ENCODE data around the gene SEMA4G.

Gene SEMA4G

GRCh38 chr10:101014230-101014884 is 45.1 kb downstream of the SEMA4G start (continued):
- TF ChIP-seq HOXC10 (CRISPR knock-in tag; IDR thresholded peaks at IDR 0.05), result no peak
- TF ChIP-seq, protein P1, sequence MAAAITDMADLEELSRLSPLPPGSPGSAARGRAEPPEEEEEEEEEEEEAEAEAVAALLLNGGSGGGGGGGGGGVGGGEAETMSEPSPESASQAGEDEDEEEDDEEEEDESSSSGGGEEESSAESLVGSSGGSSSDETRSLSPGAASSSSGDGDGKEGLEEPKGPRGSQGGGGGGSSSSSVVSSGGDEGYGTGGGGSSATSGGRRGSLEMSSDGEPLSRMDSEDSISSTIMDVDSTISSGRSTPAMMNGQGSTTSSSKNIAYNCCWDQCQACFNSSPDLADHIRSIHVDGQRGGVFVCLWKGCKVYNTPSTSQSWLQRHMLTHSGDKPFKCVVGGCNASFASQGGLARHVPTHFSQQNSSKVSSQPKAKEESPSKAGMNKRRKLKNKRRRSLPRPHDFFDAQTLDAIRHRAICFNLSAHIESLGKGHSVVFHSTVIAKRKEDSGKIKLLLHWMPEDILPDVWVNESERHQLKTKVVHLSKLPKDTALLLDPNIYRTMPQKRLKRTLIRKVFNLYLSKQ (tag by site-specific recombination; IDR thresholded peaks at IDR 0.05; ENCODE audit: borderline replicate concordance), result no peak
- TF ChIP-seq, protein P2, sequence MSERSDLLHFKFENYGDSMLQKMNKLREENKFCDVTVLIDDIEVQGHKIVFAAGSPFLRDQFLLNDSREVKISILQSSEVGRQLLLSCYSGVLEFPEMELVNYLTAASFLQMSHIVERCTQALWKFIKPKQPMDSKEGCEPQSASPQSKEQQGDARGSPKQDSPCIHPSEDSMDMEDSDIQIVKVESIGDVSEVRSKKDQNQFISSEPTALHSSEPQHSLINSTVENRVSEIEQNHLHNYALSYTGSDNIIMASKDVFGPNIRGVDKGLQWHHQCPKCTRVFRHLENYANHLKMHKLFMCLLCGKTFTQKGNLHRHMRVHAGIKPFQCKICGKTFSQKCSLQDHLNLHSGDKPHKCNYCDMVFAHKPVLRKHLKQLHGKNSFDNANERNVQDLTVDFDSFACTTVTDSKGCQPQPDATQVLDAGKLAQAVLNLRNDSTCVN (tag by site-specific recombination; optimal IDR thresholded peaks at IDR 0.05), result no peak
- TF ChIP-seq MZF1 (tag by site-specific recombination; IDR thresholded peaks at IDR 0.05; ENCODE audit: borderline replicate concordance), result no peak
- no peak for TF ChIP-seq ZNF670 (tag by site-specific recombination; IDR thresholded peaks at IDR 0.05; ENCODE audit: low read depth)
- TF ChIP-seq ZNF473 (tag by site-specific recombination; IDR thresholded peaks at IDR 0.05), result no peak
- no peak for TF ChIP-seq GLI4 (tag by site-specific recombination; IDR thresholded peaks at IDR 0.05)
- no peak for TF ChIP-seq OSR2 (tag by site-specific recombination; IDR thresholded peaks at IDR 0.05)
- TF ChIP-seq ZNF624 (tag by site-specific recombination; IDR thresholded peaks at IDR 0.05), result no peak
- TF ChIP-seq, protein P3, sequence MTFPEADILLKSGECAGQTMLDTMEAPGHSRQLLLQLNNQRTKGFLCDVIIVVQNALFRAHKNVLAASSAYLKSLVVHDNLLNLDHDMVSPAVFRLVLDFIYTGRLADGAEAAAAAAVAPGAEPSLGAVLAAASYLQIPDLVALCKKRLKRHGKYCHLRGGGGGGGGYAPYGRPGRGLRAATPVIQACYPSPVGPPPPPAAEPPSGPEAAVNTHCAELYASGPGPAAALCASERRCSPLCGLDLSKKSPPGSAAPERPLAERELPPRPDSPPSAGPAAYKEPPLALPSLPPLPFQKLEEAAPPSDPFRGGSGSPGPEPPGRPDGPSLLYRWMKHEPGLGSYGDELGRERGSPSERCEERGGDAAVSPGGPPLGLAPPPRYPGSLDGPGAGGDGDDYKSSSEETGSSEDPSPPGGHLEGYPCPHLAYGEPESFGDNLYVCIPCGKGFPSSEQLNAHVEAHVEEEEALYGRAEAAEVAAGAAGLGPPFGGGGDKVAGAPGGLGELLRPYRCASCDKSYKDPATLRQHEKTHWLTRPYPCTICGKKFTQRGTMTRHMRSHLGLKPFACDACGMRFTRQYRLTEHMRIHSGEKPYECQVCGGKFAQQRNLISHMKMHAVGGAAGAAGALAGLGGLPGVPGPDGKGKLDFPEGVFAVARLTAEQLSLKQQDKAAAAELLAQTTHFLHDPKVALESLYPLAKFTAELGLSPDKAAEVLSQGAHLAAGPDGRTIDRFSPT (tag by site-specific recombination; IDR thresholded peaks at IDR 0.05), result peak; percentile 91
- TF ChIP-seq, protein P4, sequence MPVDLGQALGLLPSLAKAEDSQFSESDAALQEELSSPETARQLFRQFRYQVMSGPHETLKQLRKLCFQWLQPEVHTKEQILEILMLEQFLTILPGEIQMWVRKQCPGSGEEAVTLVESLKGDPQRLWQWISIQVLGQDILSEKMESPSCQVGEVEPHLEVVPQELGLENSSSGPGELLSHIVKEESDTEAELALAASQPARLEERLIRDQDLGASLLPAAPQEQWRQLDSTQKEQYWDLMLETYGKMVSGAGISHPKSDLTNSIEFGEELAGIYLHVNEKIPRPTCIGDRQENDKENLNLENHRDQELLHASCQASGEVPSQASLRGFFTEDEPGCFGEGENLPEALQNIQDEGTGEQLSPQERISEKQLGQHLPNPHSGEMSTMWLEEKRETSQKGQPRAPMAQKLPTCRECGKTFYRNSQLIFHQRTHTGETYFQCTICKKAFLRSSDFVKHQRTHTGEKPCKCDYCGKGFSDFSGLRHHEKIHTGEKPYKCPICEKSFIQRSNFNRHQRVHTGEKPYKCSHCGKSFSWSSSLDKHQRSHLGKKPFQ (tag by site-specific recombination; IDR thresholded peaks at IDR 0.05), result no peak
- TF ChIP-seq ZNF366 (tag by site-specific recombination; conservative IDR thresholded peaks at IDR 0.05), result peak; percentile 93
- TF ChIP-seq ZNF521 (tag by site-specific recombination; IDR thresholded peaks at IDR 0.05), result no peak
- no peak for TF ChIP-seq KLF7 (tag by site-specific recombination; IDR thresholded peaks at IDR 0.05; ENCODE audit: borderline replicate concordance)
- no peak for TF ChIP-seq ZNF639 (tag by site-specific recombination; IDR thresholded peaks at IDR 0.05)
- no peak for TF ChIP-seq ZNF514 (tag by site-specific recombination; IDR thresholded peaks at IDR 0.05)
- TF ChIP-seq, protein P5, sequence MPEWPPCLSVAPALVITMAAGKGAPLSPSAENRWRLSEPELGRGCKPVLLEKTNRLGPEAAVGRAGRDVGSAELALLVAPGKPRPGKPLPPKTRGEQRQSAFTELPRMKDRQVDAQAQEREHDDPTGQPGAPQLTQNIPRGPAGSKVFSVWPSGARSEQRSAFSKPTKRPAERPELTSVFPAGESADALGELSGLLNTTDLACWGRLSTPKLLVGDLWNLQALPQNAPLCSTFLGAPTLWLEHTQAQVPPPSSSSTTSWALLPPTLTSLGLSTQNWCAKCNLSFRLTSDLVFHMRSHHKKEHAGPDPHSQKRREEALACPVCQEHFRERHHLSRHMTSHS (tag by site-specific recombination; IDR thresholded peaks at IDR 0.05), result no peak
- no peak for TF ChIP-seq ZNF707 (tag by site-specific recombination; IDR thresholded peaks at IDR 0.05)
- no peak for TF ChIP-seq ZNF148 (tag by site-specific recombination; IDR thresholded peaks at IDR 0.05; ENCODE audit: borderline replicate concordance)
- TF ChIP-seq GLI2 (tag by site-specific recombination; IDR thresholded peaks at IDR 0.05; ENCODE audit: borderline replicate concordance, low read depth), result no peak
- no peak; the same call in 1 of the 2 replicates for TF ChIP-seq ZSCAN18 (tag by site-specific recombination; IDR thresholded peaks at IDR 0.05)
- TF ChIP-seq ZNF449 (tag by site-specific recombination; IDR thresholded peaks at IDR 0.05), result no peak; the same call in 1 of the 2 replicates

Measured in HEK293 (cell line).